Activated naive CD4-positive, alpha-beta T cell treated with anti-CD3 and anti-CD28 coated beads, Interleukin-2, amount 50 U/mL, for 72 hours (primary cell): ENCODE measurements around the gene ERC2. TPM values are rescaled to one million over a fixed set of nuclear protein-coding genes. Genes with fewer than 3 reads are reported as not detected.

Experiments used
- ATAC-seq, 2 donors: fragments of 150-1000 bp; cut with Tn5 transposase; 2 replicates each; pipeline ENCODE4 v1.10.0; 2021; ENCODE audit warnings: mild to moderate bottlenecking in 2 of 2, moderate library complexity in 2 of 2
- DNase-seq, 2 donors: peaks; one replicate each; pipeline ENCODE4 v3.0.0; 2021 to 2022; ENCODE audit warnings: low spot score in 2 of 2
- H3K27ac Mint-ChIP-seq, 2 donors: one replicate each; pipeline ENCODE4 v1.8.0; 2022; ENCODE audit warnings: mild to moderate bottlenecking in 2 of 2, mixed read lengths in 2 of 2
- H3K36me3 Mint-ChIP-seq, 2 donors: one replicate each; pipeline ENCODE4 v1.8.0; 2022; ENCODE audit warnings: mixed read lengths in 2 of 2
- H3K9me3 Mint-ChIP-seq, 2 donors: one replicate each; pipeline ENCODE4 v1.8.0; 2022; ENCODE audit warnings: mixed read lengths in 2 of 2
- total RNA-seq, 2 donors: library from RNA; stranded (reverse); gene quantifications; one replicate each; pipeline ENCODE4 v1.2.3, GENCODE V29; 2022

The ERC2 gene
- total RNA-seq, 2 donors from 2014 or later = 0.58 TPM; not detected in 1

DNA sequence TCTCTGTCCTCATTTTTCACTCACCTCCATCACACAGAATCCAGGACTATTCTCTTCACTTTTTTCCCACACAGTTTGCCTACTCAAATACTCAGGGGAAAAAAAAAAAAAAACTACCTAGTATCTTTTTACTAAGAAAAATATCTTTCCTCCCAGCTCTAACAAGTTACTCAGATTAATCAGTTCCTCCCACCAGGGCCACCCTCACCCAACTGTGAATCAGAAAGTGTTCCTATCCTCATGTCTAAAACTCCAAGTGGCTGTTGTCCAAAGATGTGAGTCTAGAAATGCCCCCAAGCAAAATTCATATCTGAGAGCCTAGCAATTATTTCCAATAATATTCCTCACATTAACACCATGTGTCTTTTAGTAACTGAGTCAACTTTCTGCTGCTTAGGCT is 268.0 kb downstream of the ERC2 start:
- H3K27ac Mint-ChIP-seq = no peak overlapping the region
- H3K9me3 Mint-ChIP-seq = no peaks in the 10 kb centered on the region
- ATAC-seq = no peak
- no peaks in the 10 kb centered on the region for H3K36me3 Mint-ChIP-seq
- no peak for DNase-seq

GRCh38 chr3:56197991-56198390 is 270.3 kb downstream of the ERC2 start:
- ATAC-seq (no peak), DNase-seq (no peak)
- no peak overlapping the region for H3K27ac Mint-ChIP-seq
- no peaks in the 10 kb centered on the region for H3K36me3 Mint-ChIP-seq
- no peaks in the 10 kb centered on the region for H3K9me3 Mint-ChIP-seq

DNA sequence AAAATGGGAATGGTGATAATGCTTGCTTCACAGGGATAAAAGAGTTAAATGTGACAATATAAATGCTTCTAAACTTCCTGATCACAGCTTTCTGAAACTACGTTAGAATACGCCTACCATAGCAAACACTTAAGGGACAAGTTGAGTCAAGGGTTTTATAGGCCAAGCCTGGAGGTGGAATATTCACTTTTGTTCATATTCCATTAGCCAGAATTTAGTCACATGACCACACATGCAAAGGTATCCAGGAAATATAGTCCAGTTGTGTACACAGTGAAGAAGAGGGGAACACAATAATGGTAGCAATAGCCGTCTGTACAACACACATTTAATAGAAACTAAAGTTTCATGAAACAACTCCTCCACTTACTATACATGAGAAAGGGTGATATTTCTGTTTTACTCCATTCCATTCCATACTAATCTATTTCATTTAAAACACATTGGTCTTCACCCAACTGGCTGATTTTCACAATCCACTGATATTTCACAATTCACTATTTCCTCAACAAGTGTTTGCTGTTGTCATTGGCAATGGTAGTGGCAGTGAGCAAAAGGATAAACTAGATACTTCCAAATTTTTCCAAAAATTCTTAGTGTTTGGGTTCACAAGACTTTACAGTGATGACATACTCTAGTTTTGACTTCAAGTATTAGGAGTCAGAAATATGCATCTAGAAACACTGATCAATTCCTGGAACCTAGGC is 270.9 kb downstream of the ERC2 start:
- Mint-ChIP-seq H3K27ac (no peak overlapping the region), H3K9me3 (no peaks in the 10 kb centered on the region), H3K36me3 (no peaks in the 10 kb centered on the region)
- ATAC-seq (no peak), DNase-seq (no peak)

- Mint-ChIP-seq H3K27ac (no peak overlapping the region), H3K36me3 (no peaks in the 10 kb centered on the region), H3K9me3 (no peaks in the 10 kb centered on the region)
- ATAC-seq (no peak), DNase-seq (no peak)
These were observed 271.6 kb downstream of the ERC2 start for GRCh38 chr3:56196700-56197099.

- H3K36me3 Mint-ChIP-seq = no peaks in the 10 kb centered on the region
These were observed 274.7 kb downstream of the ERC2 start for GRCh38 chr3:56193519-56193918.

DNA sequence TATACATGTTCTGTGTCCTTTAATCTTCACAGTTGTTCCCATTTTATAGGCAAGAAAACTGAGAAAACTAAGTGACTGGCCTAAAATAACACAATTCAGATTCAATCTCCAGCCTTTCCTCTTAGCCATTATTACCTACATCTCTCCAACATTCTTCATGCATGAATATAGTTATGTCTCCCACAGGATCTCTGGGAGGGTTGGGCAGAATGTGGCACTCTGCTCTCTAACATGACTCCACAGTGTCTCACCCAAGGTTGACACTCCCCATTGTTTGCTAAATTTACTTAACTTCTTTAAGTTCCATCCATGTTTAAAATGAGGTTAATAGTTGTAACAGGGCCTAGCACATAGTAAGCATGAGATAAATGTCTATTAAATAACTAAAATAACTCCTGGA is 276.3 kb downstream of the ERC2 start:
- Mint-ChIP-seq H3K9me3 (no peaks in the 10 kb centered on the region), H3K36me3 (no peaks in the 10 kb centered on the region), H3K27ac (no peak overlapping the region)
- DNase-seq (no peak), ATAC-seq (no peak)

More at GRCh38 chr3:56193519-56193918, 274.7 kb downstream of the ERC2 start:
- ATAC-seq (no peak), DNase-seq (no peak)
- H3K9me3 Mint-ChIP-seq = no peaks in the 10 kb centered on the region
- H3K27ac Mint-ChIP-seq = no peak overlapping the region

GRCh38 chr3:56190771-56191305 is 277.4 kb downstream of the ERC2 start:
- no peak for ATAC-seq
- no peaks in the 10 kb centered on the region for H3K9me3 Mint-ChIP-seq
- DNase-seq = no peak
- no peak overlapping the region for H3K27ac Mint-ChIP-seq
- H3K36me3 Mint-ChIP-seq = no peaks in the 10 kb centered on the region

- DNase-seq (no peak), ATAC-seq (no peak)
- Mint-ChIP-seq H3K36me3 (no peaks in the 10 kb centered on the region), H3K9me3 (no peaks in the 10 kb centered on the region), H3K27ac (no peak overlapping the region)
These were observed 278.1 kb downstream of the ERC2 start for GRCh38 chr3:56190130-56190529.

DNA sequence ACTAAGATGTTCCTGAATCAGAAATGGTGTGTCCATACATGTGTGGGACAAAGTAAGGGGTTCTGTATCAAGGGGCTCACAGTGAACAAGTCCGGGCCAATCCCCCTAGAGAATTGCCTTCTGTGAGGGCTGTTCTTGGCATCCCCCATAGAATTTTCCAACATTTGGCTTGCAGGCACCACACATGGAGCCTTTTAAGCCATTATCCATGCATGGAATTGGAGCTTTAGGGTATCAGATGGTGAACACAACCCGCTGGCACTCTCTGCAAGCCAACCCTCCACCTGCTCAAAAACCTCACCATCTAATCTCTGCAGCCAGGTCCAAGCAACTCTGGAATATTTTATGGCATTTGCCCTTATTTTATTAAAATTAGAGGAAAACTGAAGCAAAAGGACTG is 278.7 kb downstream of the ERC2 start:
- no peaks in the 10 kb centered on the region for H3K36me3 Mint-ChIP-seq
- no peak for ATAC-seq

GRCh38 chr3:56188201-56188600 is 280.1 kb downstream of the ERC2 start:
- Mint-ChIP-seq H3K9me3 (no peaks in the 10 kb centered on the region), H3K27ac (no peak overlapping the region), H3K36me3 (no peaks in the 10 kb centered on the region)
- no peak for ATAC-seq
- DNase-seq = no peak

More for the DNA sequence above, 278.7 kb downstream of the ERC2 start:
- DNase-seq = no peak
- H3K9me3 Mint-ChIP-seq = no peaks in the 10 kb centered on the region
- H3K27ac Mint-ChIP-seq = no peak overlapping the region

DNA sequence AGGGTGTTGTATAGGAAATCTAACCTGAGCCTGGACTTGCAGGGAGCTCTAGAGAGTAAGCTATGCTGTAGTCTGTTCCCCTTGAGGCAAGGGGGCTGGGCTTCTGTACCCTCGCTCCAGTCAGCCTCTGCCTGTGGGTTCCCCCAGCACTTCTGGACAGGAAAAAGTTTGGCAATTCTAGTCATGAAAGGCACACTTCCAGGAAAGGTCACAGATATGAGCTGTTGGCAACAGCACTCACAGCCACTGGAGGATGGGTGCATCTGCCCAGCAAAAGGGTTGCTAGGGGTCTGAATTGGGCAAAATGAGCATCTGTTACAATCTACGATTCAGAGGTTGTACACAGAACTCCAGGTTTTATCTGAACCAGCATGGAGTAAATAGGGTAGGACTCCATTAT is 281.2 kb downstream of the ERC2 start:
- no peak for ATAC-seq

GRCh38 chr3:56185827-56186226 is 282.4 kb downstream of the ERC2 start:
- ATAC-seq (no peak), DNase-seq (no peak)
- Mint-ChIP-seq H3K36me3 (no peaks in the 10 kb centered on the region), H3K9me3 (no peaks in the 10 kb centered on the region), H3K27ac (no peak overlapping the region)

More for the DNA sequence above, 281.2 kb downstream of the ERC2 start:
- Mint-ChIP-seq H3K36me3 (no peaks in the 10 kb centered on the region), H3K27ac (no peak overlapping the region), H3K9me3 (no peaks in the 10 kb centered on the region)
- DNase-seq = no peak

- no peaks in the 10 kb centered on the region for H3K36me3 Mint-ChIP-seq
- ATAC-seq (no peak), DNase-seq (no peak)
- no peak overlapping the region for H3K27ac Mint-ChIP-seq
- peaks cover 5% of the 10 kb centered on the region in 2 donors for H3K9me3 Mint-ChIP-seq
These were observed 284.7 kb downstream of the ERC2 start for GRCh38 chr3:56183529-56183928.

GRCh38 chr3:56180433-56180832 is 287.8 kb downstream of the ERC2 start:
- Mint-ChIP-seq H3K27ac (no peak overlapping the region), H3K36me3 (no peaks in the 10 kb centered on the region), H3K9me3 (peaks cover 5 to 7% of the 10 kb centered on the region in 2 donors)
- DNase-seq = no peak
- ATAC-seq = no peak

- Mint-ChIP-seq H3K9me3 (peaks cover 0 to 3% of the 10 kb centered on the region in 2 donors), H3K36me3 (no peaks in the 10 kb centered on the region), H3K27ac (no peak overlapping the region)
- ATAC-seq = no peak
- DNase-seq = no peak
These were observed 294.7 kb downstream of the ERC2 start for GRCh38 chr3:56173601-56174000.

DNA sequence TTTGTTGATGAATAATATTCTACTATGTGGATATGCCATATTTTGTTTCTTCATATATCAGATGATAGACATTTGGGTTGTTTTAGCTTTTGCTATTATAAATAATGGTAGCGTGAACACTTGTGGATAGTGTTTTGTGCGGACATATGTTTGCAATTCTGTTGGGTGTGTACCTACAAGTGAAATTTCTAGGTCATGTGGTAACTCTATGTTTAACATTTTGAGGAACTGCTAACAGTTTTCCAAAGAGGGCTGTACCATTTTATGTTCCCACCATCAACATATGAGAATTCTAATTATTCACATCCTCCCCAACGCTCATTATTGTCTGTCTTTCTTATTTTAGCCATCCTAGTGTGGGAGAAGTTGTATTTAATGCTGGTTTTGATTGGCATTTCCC is 303.8 kb downstream of the ERC2 start:
- no peak for DNase-seq
- peaks cover 13 to 21% of the 10 kb centered on the region in 2 donors for H3K9me3 Mint-ChIP-seq
- peaks cover 0 to 7% of the 10 kb centered on the region in 2 donors for H3K36me3 Mint-ChIP-seq
- H3K27ac Mint-ChIP-seq = no peak overlapping the region
- ATAC-seq = no peak

DNA sequence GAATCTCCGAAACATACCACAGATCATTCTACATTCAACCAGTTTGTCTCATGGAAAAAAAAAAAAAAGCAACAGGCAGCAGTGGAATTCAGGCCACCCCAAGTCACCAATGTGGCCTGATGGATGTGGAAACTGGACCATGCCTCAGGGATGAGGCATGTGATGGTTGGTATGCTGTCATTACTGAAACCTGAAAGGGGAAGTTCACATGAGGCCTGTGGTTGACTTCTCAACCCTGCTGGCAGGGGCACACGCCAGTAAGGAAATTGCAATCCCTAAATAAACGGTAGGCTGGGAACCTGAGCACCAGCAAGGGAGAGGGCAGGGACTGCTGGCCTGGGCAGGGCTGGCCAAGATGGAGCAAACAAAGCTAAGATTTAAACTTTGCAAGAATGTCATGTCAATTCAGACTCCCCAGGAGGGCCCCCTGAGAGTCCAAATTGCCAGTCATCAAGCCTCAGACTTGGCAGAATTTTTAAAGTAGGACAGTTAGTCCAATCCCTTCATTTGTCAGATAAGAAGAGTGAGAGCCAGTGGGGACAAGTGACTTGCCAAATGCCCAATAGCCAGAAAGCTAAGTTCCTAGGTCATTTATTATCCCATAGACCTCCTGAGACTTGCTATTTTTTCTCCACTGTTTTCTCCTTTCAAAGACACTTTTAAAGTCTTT is 310.4 kb downstream of the ERC2 start:
- DNase-seq = no peak
- H3K9me3 Mint-ChIP-seq = peaks cover 7 to 16% of the 10 kb centered on the region in 2 donors
- no peak overlapping the region for H3K27ac Mint-ChIP-seq
- ATAC-seq = no peak
- H3K36me3 Mint-ChIP-seq = peaks cover 0 to 7% of the 10 kb centered on the region in 2 donors

GRCh38 chr3:56154297-56154696 is 314.0 kb downstream of the ERC2 start:
- no peak for DNase-seq
- no peak overlapping the region for H3K27ac Mint-ChIP-seq
- H3K9me3 Mint-ChIP-seq = peaks cover 0 to 4% of the 10 kb centered on the region in 2 donors
- ATAC-seq = peak in 1 of 2 donors; percentile 40
- no peaks in the 10 kb centered on the region for H3K36me3 Mint-ChIP-seq
